ENCODE results near the gene VWA3A.
"Not testable (repeated sequence)": the region's sequence is repeated elsewhere in the genome, so short reads cannot be mapped to it uniquely, and the experiment has no call there.

VWA3A gene

GRCh38 chr16:22172642-22173041 is 80.3 kb downstream of the VWA3A start:
- H3K36me3 ChIP-seq (ENCODE audit: control insufficient read depth, insufficient read depth, low read length); H3K9ac ChIP-seq (ENCODE audit: low read depth, low read length); H3K27me3 ChIP-seq (ENCODE audit: control insufficient read depth, insufficient read depth, low read length); H3K9me3 ChIP-seq (ENCODE audit: control insufficient read depth, insufficient read depth, low read length); H3K4me1 ChIP-seq (ENCODE audit: control insufficient read depth, insufficient read depth, low read length); H3K4me3 ChIP-seq (ENCODE audit: low read depth, low read length): not testable (repeated sequence)

GRCh38 chr16:22174642-22175041 is 82.3 kb downstream of the VWA3A start:
- Histone ChIP-seq H3K27me3 (ENCODE audit: control insufficient read depth, insufficient read depth, low read length) (no peaks in the 10 kb centered on the region), H3K36me3 (ENCODE audit: control insufficient read depth, insufficient read depth, low read length) (no peaks in the 10 kb centered on the region), H3K4me3 (ENCODE audit: low read depth, low read length) (no peak overlapping the region), H3K9ac (ENCODE audit: low read depth, low read length) (no peak overlapping the region), H3K9me3 (ENCODE audit: control insufficient read depth, insufficient read depth, low read length) (no peaks in the 10 kb centered on the region), H3K4me1 (ENCODE audit: control insufficient read depth, insufficient read depth, low read length) (no peaks in the 10 kb centered on the region)

DNA sequence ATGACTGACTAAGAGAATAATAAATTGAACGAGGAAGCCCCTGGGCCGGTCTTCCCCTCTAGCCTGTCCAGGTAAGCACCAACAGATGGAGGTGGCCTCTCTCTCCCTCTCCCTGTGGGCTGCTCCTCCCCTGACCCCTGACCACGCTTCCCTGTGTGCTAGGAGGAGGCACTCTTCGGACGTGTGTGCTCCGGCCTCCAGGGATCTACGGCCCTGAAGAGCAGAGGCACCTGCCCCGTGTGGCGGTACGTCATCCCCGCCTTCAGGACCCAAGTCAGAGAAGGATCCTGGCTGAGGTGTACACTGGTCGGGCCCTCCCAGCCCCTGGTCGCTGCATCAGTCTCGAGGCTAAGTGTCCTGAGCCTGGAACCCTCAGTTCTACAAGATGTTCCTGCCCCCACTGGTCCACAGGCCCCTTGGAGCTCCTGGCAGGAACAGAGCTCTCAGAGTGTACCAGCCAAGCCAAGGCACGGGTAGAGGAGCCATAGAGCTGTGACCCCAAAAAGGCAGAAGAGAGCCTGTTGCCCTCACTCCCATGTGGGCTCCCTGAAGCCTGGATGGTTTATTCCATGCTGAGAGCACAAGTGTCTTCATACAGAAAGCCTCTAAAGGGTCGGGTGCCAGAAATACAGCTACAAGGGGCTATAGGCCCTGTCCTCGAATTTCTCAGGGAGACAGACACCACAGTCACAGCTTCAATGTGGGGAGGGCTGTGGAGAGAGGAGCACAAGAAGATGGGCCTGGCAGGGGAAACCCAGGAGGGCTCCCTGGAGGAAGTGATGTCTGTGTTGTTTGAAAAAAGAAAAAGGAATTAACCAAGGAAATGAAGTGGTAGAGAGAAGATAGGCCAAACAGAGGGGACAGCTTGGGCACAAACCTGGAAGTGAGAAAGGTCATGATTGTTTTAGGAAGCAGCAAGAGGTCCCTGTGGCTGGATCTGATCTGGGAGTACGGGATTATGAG is 85.9 kb downstream of the VWA3A start:
- no peak overlapping the region for H3K9ac ChIP-seq (ENCODE audit: low read depth, low read length)
- H3K27me3 ChIP-seq (ENCODE audit: control insufficient read depth, insufficient read depth, low read length): no peaks in the 10 kb centered on the region
- H3K36me3 ChIP-seq (ENCODE audit: control insufficient read depth, insufficient read depth, low read length): no peaks in the 10 kb centered on the region
- H3K4me1 ChIP-seq (ENCODE audit: control insufficient read depth, insufficient read depth, low read length): no peaks in the 10 kb centered on the region
- H3K9me3 ChIP-seq (ENCODE audit: control insufficient read depth, insufficient read depth, low read length): no peaks in the 10 kb centered on the region
- H3K4me3 ChIP-seq (ENCODE audit: low read depth, low read length): no peak overlapping the region

GRCh38 chr16:22181426-22181825 is 89.1 kb downstream of the VWA3A start:
- Histone ChIP-seq H3K27me3 (ENCODE audit: control insufficient read depth, insufficient read depth, low read length) (no peaks in the 10 kb centered on the region), H3K4me1 (ENCODE audit: control insufficient read depth, insufficient read depth, low read length) (peaks cover 4% of the 10 kb centered on the region), H3K9me3 (ENCODE audit: control insufficient read depth, insufficient read depth, low read length) (no peaks in the 10 kb centered on the region), H3K36me3 (ENCODE audit: control insufficient read depth, insufficient read depth, low read length) (no peaks in the 10 kb centered on the region), H3K4me3 (ENCODE audit: low read depth, low read length) (no peak overlapping the region), H3K9ac (ENCODE audit: low read depth, low read length) (no peak overlapping the region)

GRCh38 chr16:22181843-22182242 is 89.5 kb downstream of the VWA3A start:
- H3K9me3 ChIP-seq (ENCODE audit: control insufficient read depth, insufficient read depth, low read length): no peaks in the 10 kb centered on the region

GRCh38 chr16:22183335-22183734 is 91.0 kb downstream of the VWA3A start:
- peaks cover 6% of the 10 kb centered on the region for H3K4me1 ChIP-seq (ENCODE audit: control insufficient read depth, insufficient read depth, low read length)
- no peaks in the 10 kb centered on the region for H3K27me3 ChIP-seq (ENCODE audit: control insufficient read depth, insufficient read depth, low read length)
- no peak overlapping the region for H3K4me3 ChIP-seq (ENCODE audit: low read depth, low read length)
- no peaks in the 10 kb centered on the region for H3K36me3 ChIP-seq (ENCODE audit: control insufficient read depth, insufficient read depth, low read length)
- no peaks in the 10 kb centered on the region for H3K9me3 ChIP-seq (ENCODE audit: control insufficient read depth, insufficient read depth, low read length)
- H3K9ac ChIP-seq (ENCODE audit: low read depth, low read length): no peak overlapping the region

More at GRCh38 chr16:22181843-22182242, 89.5 kb downstream of the VWA3A start:
- Histone ChIP-seq H3K9ac (ENCODE audit: low read depth, low read length) (no peak overlapping the region), H3K4me1 (ENCODE audit: control insufficient read depth, insufficient read depth, low read length) (peaks cover 4% of the 10 kb centered on the region), H3K36me3 (ENCODE audit: control insufficient read depth, insufficient read depth, low read length) (no peaks in the 10 kb centered on the region), H3K27me3 (ENCODE audit: control insufficient read depth, insufficient read depth, low read length) (no peaks in the 10 kb centered on the region), H3K4me3 (ENCODE audit: low read depth, low read length) (no peak overlapping the region)

- no peaks in the 10 kb centered on the region for H3K9me3 ChIP-seq (ENCODE audit: control insufficient read depth, insufficient read depth, low read length)
- peaks cover 11% of the 10 kb centered on the region for H3K4me1 ChIP-seq (ENCODE audit: control insufficient read depth, insufficient read depth, low read length)
- H3K9ac ChIP-seq (ENCODE audit: low read depth, low read length): no peak overlapping the region
- no peak overlapping the region for H3K4me3 ChIP-seq (ENCODE audit: low read depth, low read length)
- H3K36me3 ChIP-seq (ENCODE audit: control insufficient read depth, insufficient read depth, low read length): no peaks in the 10 kb centered on the region
- peaks cover 4% of the 10 kb centered on the region for H3K27me3 ChIP-seq (ENCODE audit: control insufficient read depth, insufficient read depth, low read length)
These were observed 91.7 kb downstream of the VWA3A start for GRCh38 chr16:22183901-22184614.

DNA sequence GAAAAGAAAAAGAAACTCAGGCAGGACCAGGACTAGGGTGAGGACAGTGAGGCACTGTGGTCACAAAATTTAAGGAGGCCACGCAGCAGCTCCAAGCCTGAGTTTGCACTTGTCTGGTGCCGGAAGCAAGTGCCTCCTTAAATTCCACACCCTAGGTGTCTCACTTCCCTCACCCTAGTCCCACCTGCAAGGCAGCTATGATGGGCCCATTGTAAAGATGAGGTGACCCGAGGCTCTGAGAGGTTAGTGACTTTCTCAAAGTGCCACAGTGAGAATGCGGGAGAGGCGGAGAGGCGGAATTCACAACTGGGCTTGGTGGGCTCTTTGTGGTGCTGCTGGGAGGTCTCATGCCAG is 92.3 kb downstream of the VWA3A start:
- no peak overlapping the region for H3K9ac ChIP-seq (ENCODE audit: low read depth, low read length)
- H3K4me3 ChIP-seq (ENCODE audit: low read depth, low read length): no peak overlapping the region
- H3K4me1 ChIP-seq (ENCODE audit: control insufficient read depth, insufficient read depth, low read length): peaks cover 17% of the 10 kb centered on the region
- no peaks in the 10 kb centered on the region for H3K9me3 ChIP-seq (ENCODE audit: control insufficient read depth, insufficient read depth, low read length)
- no peaks in the 10 kb centered on the region for H3K36me3 ChIP-seq (ENCODE audit: control insufficient read depth, insufficient read depth, low read length)
- peaks cover 8% of the 10 kb centered on the region for H3K27me3 ChIP-seq (ENCODE audit: control insufficient read depth, insufficient read depth, low read length)

DNA sequence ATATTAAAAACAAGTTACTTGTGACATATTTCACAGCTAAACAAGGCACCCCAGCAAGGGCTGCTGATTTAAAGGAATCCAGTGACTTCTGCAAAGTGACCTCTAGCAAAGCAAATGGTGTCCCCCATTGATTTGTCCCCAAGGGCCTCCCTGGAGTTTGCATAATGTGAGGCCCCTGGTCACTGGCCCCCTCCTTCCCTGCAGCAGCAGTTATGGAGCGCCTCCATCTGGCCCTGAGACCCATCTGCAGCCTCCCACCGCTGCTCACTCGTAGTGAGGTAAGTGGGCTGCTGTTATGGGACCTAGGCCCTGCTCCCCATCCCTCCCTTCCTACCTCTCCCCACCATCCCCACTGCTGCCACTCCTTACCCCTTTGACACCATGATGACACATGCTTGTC is 94.2 kb downstream of the VWA3A start:
- Histone ChIP-seq H3K27me3 (ENCODE audit: control insufficient read depth, insufficient read depth, low read length) (peaks cover 8% of the 10 kb centered on the region), H3K9ac (ENCODE audit: low read depth, low read length) (no peak overlapping the region), H3K4me3 (ENCODE audit: low read depth, low read length) (no peak overlapping the region), H3K9me3 (ENCODE audit: control insufficient read depth, insufficient read depth, low read length) (no peaks in the 10 kb centered on the region), H3K36me3 (ENCODE audit: control insufficient read depth, insufficient read depth, low read length) (no peaks in the 10 kb centered on the region), H3K4me1 (ENCODE audit: control insufficient read depth, insufficient read depth, low read length) (peaks cover 17% of the 10 kb centered on the region)

- peaks cover 8% of the 10 kb centered on the region for H3K27me3 ChIP-seq (ENCODE audit: control insufficient read depth, insufficient read depth, low read length)
- H3K9ac ChIP-seq (ENCODE audit: low read depth, low read length): no peak overlapping the region
- H3K4me3 ChIP-seq (ENCODE audit: low read depth, low read length): no peak overlapping the region
- no peaks in the 10 kb centered on the region for H3K36me3 ChIP-seq (ENCODE audit: control insufficient read depth, insufficient read depth, low read length)
- H3K9me3 ChIP-seq (ENCODE audit: control insufficient read depth, insufficient read depth, low read length): no peaks in the 10 kb centered on the region
- H3K4me1 ChIP-seq (ENCODE audit: control insufficient read depth, insufficient read depth, low read length): peaks cover 17% of the 10 kb centered on the region
These were observed 95.9 kb downstream of the VWA3A start for GRCh38 chr16:22188267-22188594.

DNA sequence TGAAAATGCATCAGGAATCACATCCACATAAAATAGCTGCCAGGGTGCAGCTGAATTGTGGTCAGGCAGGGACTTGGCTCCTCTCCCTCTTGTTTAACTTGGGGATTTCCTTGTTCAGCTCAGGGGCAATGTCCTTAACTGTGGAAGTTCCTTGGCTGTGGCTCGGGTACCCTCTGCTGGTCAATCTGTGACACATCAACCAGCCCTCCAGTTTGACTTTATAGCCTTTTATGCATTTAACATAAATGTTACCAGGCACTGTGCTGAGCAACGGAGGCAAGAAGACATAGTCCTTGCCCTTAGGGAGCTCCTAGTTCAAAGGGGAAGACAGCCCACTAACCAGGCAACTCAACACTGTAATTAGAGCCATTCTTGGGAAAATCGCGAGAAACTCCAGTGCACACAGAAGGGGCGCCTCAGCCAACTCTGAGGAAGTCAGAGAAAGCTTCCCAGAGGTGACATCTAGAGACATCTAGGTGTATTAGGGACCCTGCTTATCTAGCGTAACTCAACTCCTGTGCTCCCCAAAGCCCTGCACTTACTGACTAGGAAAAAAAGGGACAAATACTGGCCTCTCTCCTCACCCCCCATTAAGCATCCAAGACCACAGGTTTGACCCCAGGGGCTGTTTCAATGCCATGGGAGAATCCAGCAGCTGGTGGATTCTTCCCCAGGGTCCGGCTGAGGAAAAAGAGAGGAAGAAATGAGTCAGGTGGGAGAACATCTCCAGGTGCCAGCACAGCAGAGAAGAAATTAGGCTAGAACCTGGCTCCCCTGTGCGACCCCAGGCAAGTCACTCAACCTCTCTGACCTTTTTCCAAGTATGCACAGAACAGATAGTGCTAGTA is 96.5 kb downstream of the VWA3A start:
- Histone ChIP-seq H3K4me3 (ENCODE audit: low read depth, low read length) (peak overlapping the region; percentile 72), H3K27me3 (ENCODE audit: control insufficient read depth, insufficient read depth, low read length) (peaks cover 8% of the 10 kb centered on the region)

More for the DNA sequence above, 96.5 kb downstream of the VWA3A start:
- no peaks in the 10 kb centered on the region for H3K9me3 ChIP-seq (ENCODE audit: control insufficient read depth, insufficient read depth, low read length)
- H3K4me1 ChIP-seq (ENCODE audit: control insufficient read depth, insufficient read depth, low read length): peaks cover 17% of the 10 kb centered on the region
- no peak overlapping the region for H3K9ac ChIP-seq (ENCODE audit: low read depth, low read length)
- no peaks in the 10 kb centered on the region for H3K36me3 ChIP-seq (ENCODE audit: control insufficient read depth, insufficient read depth, low read length)

Measured in iPS-15b (cell line).